Measurements from ENCODE around the gene MPL. TPM values are rescaled to one million over a fixed set of nuclear protein-coding genes. Genes with fewer than 3 reads are reported as not detected.

Gene MPL
- total and polyA plus RNA-seq, 2 of the 8 experiments (the other 6 are each of a cell fraction or from before 2014, with no cell fraction given), result 0.08 TPM; not detected in 1

DNA sequence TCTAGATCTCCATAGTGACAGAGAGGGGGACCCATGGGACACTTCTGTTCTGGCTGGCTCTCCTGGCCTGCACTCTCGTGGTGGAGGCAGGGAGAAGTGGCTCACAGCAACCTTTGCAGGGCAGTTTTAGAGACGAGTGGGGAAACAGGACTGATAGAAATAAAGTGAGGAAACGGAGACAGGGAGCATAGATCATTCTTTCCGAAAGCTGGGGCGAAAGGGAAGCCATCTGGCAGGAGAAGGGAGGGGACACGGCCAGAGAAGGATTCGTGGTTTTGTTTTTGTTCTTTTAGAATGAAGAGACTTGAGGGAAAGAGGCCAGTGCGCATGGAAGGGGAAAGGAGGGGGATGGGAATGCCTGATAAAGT lies 33.3 kb upstream of the MPL start:
- H3K4me2 ChIP-seq (ENCODE audit: insufficient read depth in 1 of 2, low read depth in 2 of 2, low read length in 2 of 2), result no peak overlapping the region
- H3K9ac ChIP-seq (replicated peaks in 1 of 4; ENCODE audit: extremely low read depth in 1 of 4, low read depth in 3 of 4, low read length in 3 of 4), result no peak overlapping the region
- no peaks in the 10 kb centered on the region for H3K36me3 ChIP-seq (ENCODE audit: control insufficient read depth in 2 of 4, insufficient read depth in 4 of 4, low read length in 3 of 4)
- H2AFZ ChIP-seq (ENCODE audit: low read length), result peak overlapping the region; percentile 84; the same call in 1 of the 2 replicates
- H2BK120ac ChIP-seq (replicated peaks; ENCODE audit: low read depth, low read length), result no peak overlapping the region
- no peaks in the 10 kb centered on the region for H3K23me2 ChIP-seq (ENCODE audit: low read depth, low read length)
- H3K4me3 ChIP-seq (ENCODE audit: extremely low read depth in 1 of 4, insufficient read depth in 2 of 4, low read depth in 3 of 4, low read length in 4 of 4), result no peak overlapping the region
- H4K5ac ChIP-seq (ENCODE audit: insufficient read length, low read depth, low read length), result no peak overlapping the region
- no peak overlapping the region for H2BK15ac ChIP-seq (ENCODE audit: low read length)
- H3K27me3 ChIP-seq (replicated peaks in 1 of 4; ENCODE audit: control insufficient read depth in 3 of 4, extremely low read depth in 1 of 4, insufficient read depth in 3 of 4, low read length in 3 of 4), result no peaks in the 10 kb centered on the region
- no peak overlapping the region for H2BK20ac ChIP-seq (ENCODE audit: low read length)
- ChIA-PET CTCF (ENCODE audit: partially characterized antibody) (interaction anchor here (0.7 to 3.1 kb wide), 5 partner anchors 16 to 115 kb away, joined by 3 to 12 read pairs (median 4); partner anchors contain the start of gene C1orf210), POLR2A (ENCODE audit: partially characterized antibody) (interaction anchor here (0.7 kb wide), 1 partner anchor 150 kb away, joined by 3 read pairs; the partner anchor contains the start of gene HYI)
- H4K8ac ChIP-seq (ENCODE audit: extremely low read depth, insufficient read depth, low read length), result no peak overlapping the region
- DNase-seq (ENCODE audit: low read depth in 1 of 2, low spot score in 2 of 2) (no peak), FAIRE-seq (no peak)
- no peak overlapping the region for H2BK12ac ChIP-seq (ENCODE audit: low read depth, low read length)
- H4K20me1 ChIP-seq (replicated peaks in 1 of 2; ENCODE audit: control insufficient read depth in 1 of 2, insufficient read depth in 2 of 2, low read length in 2 of 2), result no peaks in the 10 kb centered on the region
- no peak overlapping the region for H2AK5ac ChIP-seq (ENCODE audit: low read depth, low read length)
- no peaks in the 10 kb centered on the region for H3K79me1 ChIP-seq (ENCODE audit: low read depth, low read length)
- H2BK5ac ChIP-seq (ENCODE audit: low read depth, low read length), result no peak overlapping the region
- H4K91ac ChIP-seq (replicated peaks; ENCODE audit: insufficient read length, low read length), result no peak overlapping the region
- no peak overlapping the region for H3K23ac ChIP-seq (ENCODE audit: insufficient read length)
- H3K56ac ChIP-seq (replicated peaks; ENCODE audit: insufficient read length, low read depth, low read length), result no peak overlapping the region
- H3K4me1 ChIP-seq (replicated peaks in 1 of 4; ENCODE audit: control insufficient read depth in 3 of 4, insufficient read depth in 4 of 4, low read length in 3 of 4), result peaks cover 0 to 2% (median 2%) of the 10 kb centered on the region in 4 experiments; a peak in 3 of 7 replicates
- no peak overlapping the region for H3K4ac ChIP-seq (replicated peaks; ENCODE audit: insufficient read length, low read depth, low read length)
- H3K27ac ChIP-seq (ENCODE audit: low read depth, low read length), result no peak overlapping the region
- no peak overlapping the region for H3K18ac ChIP-seq (ENCODE audit: extremely low read depth, low read length)
- no peak overlapping the region for H3K14ac ChIP-seq (ENCODE audit: insufficient read length)
- H3K79me2 ChIP-seq (ENCODE audit: control insufficient read depth in 1 of 2, insufficient read depth in 2 of 2, low read length in 2 of 2), result no peaks in the 10 kb centered on the region
- H3K9me3 ChIP-seq (ENCODE audit: insufficient read depth in 2 of 2, low read depth in 1 of 2, low read length in 1 of 2), result no peaks in the 10 kb centered on the region
- 86% methylated on average over 8 of the region's 8 CpGs; no CpG with 5 or more reads in 1 of the 2 experiments for whole genome bisulfite sequencing, 2 experiments (ENCODE audit: extremely low coverage in 1 of 2, insufficient coverage in 1 of 2, insufficient read length in 1 of 2, insufficient replicate concordance in 2 of 2, low coverage in 1 of 2, low lambda C conversion rate in 2 of 2, missing lambda C conversion rate in 1 of 2)
- TF ChIP-seq RBBP5 (IDR thresholded peaks at IDR 0.05; ENCODE audit: borderline replicate concordance, low read depth, low read length) (no peak), TBP (IDR thresholded peaks at IDR 0.05; ENCODE audit: low read depth, low read length) (no peak), CREB1 (IDR thresholded peaks at IDR 0.05) (no peak), SIN3A (conservative IDR thresholded peaks at IDR 0.05 in 1 of 2, IDR thresholded peaks at IDR 0.05 in 1 of 2; ENCODE audit: low read depth in 1 of 2, low read length in 2 of 2) (no peak), HDAC2 (IDR thresholded peaks at IDR 0.05; ENCODE audit: borderline replicate concordance in 1 of 2, low read depth in 2 of 2, low read length in 2 of 2) (no peak), TEAD4 (IDR thresholded peaks at IDR 0.05; ENCODE audit: low read depth, low read length) (no peak), TAF1 (IDR thresholded peaks at IDR 0.05; ENCODE audit: low read depth, low read length) (no peak), EZH2 (IDR thresholded peaks at IDR 0.05; ENCODE audit: low read depth, low read length, severe bottlenecking) (no peak), JUND (IDR thresholded peaks at IDR 0.05; ENCODE audit: low read length) (no peak), NRF1 (IDR thresholded peaks at IDR 0.05; ENCODE audit: low read depth, low read length) (no peak), CHD1 (IDR thresholded peaks at IDR 0.05; ENCODE audit: low read depth, low read length) (no peak), CHD2 (IDR thresholded peaks at IDR 0.05; ENCODE audit: low read length) (no peak), SIX5 (IDR thresholded peaks at IDR 0.05; ENCODE audit: low read depth, low read length) (no peak)
- TF ChIP-seq, protein P1, sequence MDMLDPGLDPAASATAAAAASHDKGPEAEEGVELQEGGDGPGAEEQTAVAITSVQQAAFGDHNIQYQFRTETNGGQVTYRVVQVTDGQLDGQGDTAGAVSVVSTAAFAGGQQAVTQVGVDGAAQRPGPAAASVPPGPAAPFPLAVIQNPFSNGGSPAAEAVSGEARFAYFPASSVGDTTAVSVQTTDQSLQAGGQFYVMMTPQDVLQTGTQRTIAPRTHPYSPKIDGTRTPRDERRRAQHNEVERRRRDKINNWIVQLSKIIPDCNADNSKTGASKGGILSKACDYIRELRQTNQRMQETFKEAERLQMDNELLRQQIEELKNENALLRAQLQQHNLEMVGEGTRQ (IDR thresholded peaks at IDR 0.05; ENCODE audit: low read length), result no peak
